IMR-90 (cell line): ENCODE measurements around the gene LGALSL. TPM values are rescaled to one million over a fixed set of nuclear protein-coding genes. Genes with fewer than 3 reads are reported as not detected.

Source experiments
- ATAC-seq: fragments of 200-7000 bp; cut with Tn5 transposase; 2 replicates; pipeline ENCODE4 v1.9.1; 2020; ENCODE audit warnings: low read depth, mild to moderate bottlenecking, moderate library complexity
- BruUV-seq: library from RNA; stranded (reverse); fragments of 400-500 nt; replicated peaks from 2 replicates; lab custom pipeline; 2021; lab: Mats Ljungman, UMichigan
- CTCF ChIA-PET: fragments of 300-600 bp; formaldehyde crosslinking; extraction: SDS; loops from one replicate; lab custom pipeline; 2021; ENCODE audit warnings: antibody characterized with exemption; lab: Yijun Ruan, JAX
- POLR2A ChIA-PET: fragments of 300-600 bp; sonication (Branson Sonifier 250); formaldehyde crosslinking; loops from one replicate; lab custom pipeline; 2022; ENCODE audit warnings: antibody characterized with exemption; ENCODE audit not compliant: unreplicated experiment; lab: Charles Lee
- DNase-seq: peaks from one replicate; pipeline ENCODE4 v3.0.0; 2013
- H2AFZ ChIP-seq: replicated peaks from 2 replicates; pipeline ENCODE3; 2013; ENCODE audit warnings: low read length, mild to moderate bottlenecking; ENCODE audit not compliant: poor library complexity
- H2AK5ac ChIP-seq: 2 replicates; pipeline ENCODE4 v1.6.1; 2013; ENCODE audit warnings: low read depth, low read length, inconsistent platforms
- H2AK9ac ChIP-seq: replicated peaks from 2 replicates; pipeline ENCODE3; 2013; ENCODE audit warnings: mild to moderate bottlenecking, low read depth, low read length, moderate library complexity; ENCODE audit not compliant: poor library complexity
- H2BK120ac ChIP-seq: 2 replicates; pipeline ENCODE4 v1.6.1; 2013; ENCODE audit warnings: low read depth, low read length, inconsistent platforms
- H2BK15ac ChIP-seq: 3 replicates; pipeline ENCODE4 v1.6.1; 2013; ENCODE audit warnings: low read depth, low read length, inconsistent platforms
- H2BK20ac ChIP-seq: 2 replicates; pipeline ENCODE4 v1.6.1; 2013; ENCODE audit warnings: low read depth, mild to moderate bottlenecking, inconsistent platforms, low read length, moderate library complexity
- H2BK5ac ChIP-seq: 2 replicates; pipeline ENCODE4 v1.6.1; 2013; ENCODE audit warnings: mild to moderate bottlenecking, low read depth, low read length, inconsistent platforms; ENCODE audit not compliant: poor library complexity, severe bottlenecking
- H3K14ac ChIP-seq: replicated peaks from 2 replicates; pipeline ENCODE4 v1.6.1; 2013; ENCODE audit warnings: low read depth, low read length, inconsistent platforms
- H3K18ac ChIP-seq: 2 replicates; pipeline ENCODE4 v1.6.1; 2013; ENCODE audit warnings: low read depth, low read length, control low read depth
- H3K23ac ChIP-seq: 2 replicates; pipeline ENCODE4 v1.6.1; 2013; ENCODE audit warnings: low read depth, low read length, inconsistent platforms
- H3K27ac ChIP-seq: 2 replicates; pipeline ENCODE4 v1.5.1; 2013; ENCODE audit warnings: mild to moderate bottlenecking, control low read depth, low read length; ENCODE audit not compliant: insufficient read depth
- H3K27me3 ChIP-seq: 2 replicates; pipeline ENCODE4 v1.6.1; 2013; ENCODE audit warnings: low read length; ENCODE audit not compliant: control insufficient read depth, insufficient read depth
- H3K36me3 ChIP-seq: 2 replicates; pipeline ENCODE4 v1.6.1; 2013; ENCODE audit warnings: low read length, mixed read lengths; ENCODE audit not compliant: control insufficient read depth, insufficient read depth
- H3K4ac ChIP-seq: 2 replicates; pipeline ENCODE4 v1.6.1; 2013; ENCODE audit warnings: low read depth, low read length, inconsistent platforms
- H3K4me1 ChIP-seq: 2 replicates; pipeline ENCODE4 v1.6.1; 2013; ENCODE audit warnings: low read length, mixed read lengths; ENCODE audit not compliant: control insufficient read depth, insufficient read depth
- H3K4me2 ChIP-seq: 2 replicates; pipeline ENCODE4 v1.6.1; 2013; ENCODE audit warnings: low read depth, mild to moderate bottlenecking, control low read depth, low read length, moderate library complexity
- H3K4me3 ChIP-seq: 2 replicates; pipeline ENCODE4 v1.5.1; 2013; ENCODE audit warnings: low read depth, mild to moderate bottlenecking, control low read depth, low read length, moderate library complexity; ENCODE audit not compliant: insufficient read depth
- H3K56ac ChIP-seq: 2 replicates; pipeline ENCODE4 v1.6.1; 2013; ENCODE audit warnings: low read length, inconsistent platforms; ENCODE audit not compliant: insufficient read depth; ENCODE audit errors: extremely low read depth
- H3K79me1 ChIP-seq, 2 experiments: 2 replicates each; pipeline ENCODE4 v1.6.1; 2013; ENCODE audit warnings: low read length in 2 of 2, inconsistent platforms in 1 of 2, low read depth in 1 of 2
- H3K9ac ChIP-seq: 2 replicates; pipeline ENCODE4 v1.6.1; 2013; ENCODE audit warnings: low read depth, low read length, control low read depth
- H3K9me1 ChIP-seq: 2 replicates; pipeline ENCODE4 v1.6.1; 2013; ENCODE audit warnings: low read length, inconsistent platforms; ENCODE audit not compliant: insufficient read depth
- H3K9me3 ChIP-seq: 2 replicates; pipeline ENCODE4 v1.6.1; 2013; ENCODE audit warnings: low read length; ENCODE audit not compliant: control insufficient read depth, insufficient read depth
- H4K20me1 ChIP-seq: 2 replicates; pipeline ENCODE4 v1.6.1; 2013; ENCODE audit warnings: low read length, inconsistent platforms; ENCODE audit not compliant: insufficient read depth
- H4K5ac ChIP-seq: 2 replicates; pipeline ENCODE4 v1.6.1; 2013; ENCODE audit warnings: mild to moderate bottlenecking, low read depth, low read length, control low read depth
- H4K8ac ChIP-seq, 2 experiments: 2 replicates each; pipeline ENCODE4 v1.6.1; 2013; ENCODE audit warnings: low read depth in 2 of 2, low read length in 2 of 2, control low read depth in 1 of 2, inconsistent platforms in 1 of 2
- H4K91ac ChIP-seq: 2 replicates; pipeline ENCODE4 v1.6.1; 2013; ENCODE audit warnings: low read depth, low read length, inconsistent platforms; ENCODE audit not compliant: insufficient read depth
- CHD1 ChIP-seq: IDR thresholded peaks from 2 replicates; pipeline ENCODE4 v1.6.1; 2012; ENCODE audit warnings: low read depth, low read length, improper control_type of control experiment
- FOS ChIP-seq: fragments of 150-350 bp; IDR thresholded peaks from 2 replicates; pipeline ENCODE4 v1.6.1; 2016; ENCODE audit warnings: low read depth, low read length
- POLR2A ChIP-seq: IDR thresholded peaks from 2 replicates; pipeline ENCODE4 v1.6.1; 2012; ENCODE audit warnings: mild to moderate bottlenecking, low read depth, low read length
- RAD21 ChIP-seq: IDR thresholded peaks from 2 replicates; pipeline ENCODE4 v1.6.1; 2012; ENCODE audit warnings: low read length, improper control_type of control experiment
- RCOR1 ChIP-seq: IDR thresholded peaks from 2 replicates; pipeline ENCODE4 v1.6.1; 2012; ENCODE audit warnings: mild to moderate bottlenecking, low read length, improper control_type of control experiment; ENCODE audit not compliant: insufficient replicate concordance
- SMC3 ChIP-seq: fragments of 150-350 bp; IDR thresholded peaks from 2 replicates; pipeline ENCODE4 v1.6.1; 2016; ENCODE audit warnings: low read depth, mild to moderate bottlenecking, antibody characterized with exemption, low read length, moderate library complexity
- WGBS, 2 experiments: methylation state at CpG; one replicate each; pipeline versions ENCODE4 v1.1.5 to v1.1.7; 2013; ENCODE audit warnings: missing lambda C conversion rate in 2 of 2; ENCODE audit not compliant: insufficient read length in 1 of 2; ENCODE audit errors: extremely low coverage in 2 of 2; 5-methylcytosine and 5-hydroxymethylcytosine counted together
- dilution Hi-C: fragments of 300-500 bp; cut with HindIII; formaldehyde crosslinking; loops from one replicate; pipeline ENCODE4 v1.14.3; 2018; ENCODE audit warnings: low sequenced_read_pairs; ENCODE audit not compliant: unreplicated experiment
- in situ Hi-C: fragments of 300-500 bp; cut with MboI; formaldehyde crosslinking; loops from 3 replicates; pipeline ENCODE4 v1.14.3; 2019; ENCODE audit warnings: low sequenced_read_pairs, inconsistent platforms, mixed read lengths
- intact Hi-C: fragments of 100-400 bp; cut with micrococcal nuclease; formaldehyde crosslinking; loops from 2 replicates; pipeline ENCODE4 v1.10.0; 2022
- polyA plus RNA-seq, 3 experiments: library from polyadenylated mRNA; depleted of rRNA; stranded (reverse); fragments of >200 nt; gene quantifications; 2 replicates each; pipeline ENCODE4 v1.2.3, GENCODE V29; 2012; ENCODE audit warnings: low replicate concordance in 1 of 3
- total RNA-seq: library from RNA; depleted of rRNA; stranded (reverse); fragments of >200 nt; gene quantifications from 2 replicates; pipeline ENCODE4 v1.2.3, GENCODE V29; 2012
- TF ChIP-seq, protein P1 (sequence below): conservative IDR thresholded peaks from 2 replicates; pipeline ENCODE4 v1.5.1; 2012; ENCODE audit warnings: mild to moderate bottlenecking, low read depth, low read length, improper control_type of control experiment

The LGALSL gene
- total and polyA plus RNA-seq, 2 of the 4 experiments (the other 2 are of a cell fraction): 0.86 to 2.9 TPM

DNA sequence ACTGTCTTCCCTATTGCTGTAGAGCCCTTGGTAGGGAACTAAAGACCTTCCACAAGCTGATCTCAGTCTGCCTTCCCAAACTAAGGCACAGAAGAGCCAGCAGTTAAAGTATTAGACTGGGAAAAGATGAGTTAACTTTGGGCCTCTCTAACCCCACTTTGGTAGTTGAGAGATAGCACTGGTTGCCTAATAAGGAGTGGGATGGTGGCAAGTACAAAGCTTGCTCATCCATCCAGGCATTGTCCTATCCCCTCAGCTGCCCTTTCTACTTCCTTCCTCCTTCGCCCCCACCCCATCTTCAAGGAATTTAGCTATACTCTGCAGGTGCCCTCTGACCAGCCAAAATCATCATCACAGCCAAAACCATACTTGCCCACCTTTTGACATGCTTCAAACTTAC, 48.0 kb downstream of the LGALSL start:
- Histone ChIP-seq H3K4ac (no peak overlapping the region), H3K27me3 (peaks cover 58% of the 10 kb centered on the region), H3K79me1 (no peaks in the 10 kb centered on the region), H3K4me3 (no peak overlapping the region), H3K4me1 (no peaks in the 10 kb centered on the region), H3K9ac (no peak overlapping the region), H4K5ac (no peak overlapping the region), H4K8ac (no peak overlapping the region), H3K56ac (no peak overlapping the region), H4K91ac (no peak overlapping the region), H2AK9ac (no peak overlapping the region), H4K20me1 (no peaks in the 10 kb centered on the region), H3K27ac (no peak overlapping the region), H3K14ac (no peak overlapping the region), H2BK5ac (no peak overlapping the region), H2BK120ac (no peak overlapping the region), H3K9me1 (no peaks in the 10 kb centered on the region), H3K18ac (no peak overlapping the region), H3K23ac (no peak overlapping the region), H3K9me3 (no peaks in the 10 kb centered on the region), H2AK5ac (no peak overlapping the region), H2BK20ac (no peak overlapping the region), H2BK15ac (no peak overlapping the region), H3K4me2 (no peak overlapping the region), H2AFZ (no peak overlapping the region), H3K36me3 (no peaks in the 10 kb centered on the region)
- no peak for ATAC-seq
- TF ChIP-seq, protein P1, sequence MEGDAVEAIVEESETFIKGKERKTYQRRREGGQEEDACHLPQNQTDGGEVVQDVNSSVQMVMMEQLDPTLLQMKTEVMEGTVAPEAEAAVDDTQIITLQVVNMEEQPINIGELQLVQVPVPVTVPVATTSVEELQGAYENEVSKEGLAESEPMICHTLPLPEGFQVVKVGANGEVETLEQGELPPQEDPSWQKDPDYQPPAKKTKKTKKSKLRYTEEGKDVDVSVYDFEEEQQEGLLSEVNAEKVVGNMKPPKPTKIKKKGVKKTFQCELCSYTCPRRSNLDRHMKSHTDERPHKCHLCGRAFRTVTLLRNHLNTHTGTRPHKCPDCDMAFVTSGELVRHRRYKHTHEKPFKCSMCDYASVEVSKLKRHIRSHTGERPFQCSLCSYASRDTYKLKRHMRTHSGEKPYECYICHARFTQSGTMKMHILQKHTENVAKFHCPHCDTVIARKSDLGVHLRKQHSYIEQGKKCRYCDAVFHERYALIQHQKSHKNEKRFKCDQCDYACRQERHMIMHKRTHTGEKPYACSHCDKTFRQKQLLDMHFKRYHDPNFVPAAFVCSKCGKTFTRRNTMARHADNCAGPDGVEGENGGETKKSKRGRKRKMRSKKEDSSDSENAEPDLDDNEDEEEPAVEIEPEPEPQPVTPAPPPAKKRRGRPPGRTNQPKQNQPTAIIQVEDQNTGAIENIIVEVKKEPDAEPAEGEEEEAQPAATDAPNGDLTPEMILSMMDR: no peak
- no peak for TF ChIP-seq RAD21
- no peak for TF ChIP-seq FOS
- TF ChIP-seq SMC3: no peak
- TF ChIP-seq CHD1: no peak
- TF ChIP-seq RCOR1: no peak
- TF ChIP-seq POLR2A: no peak
- in situ Hi-C loops (no loop called here), intact Hi-C loops (no loop called here), dilution Hi-C loops (no loop called here)
- POLR2A ChIA-PET: no interaction called here
- DNase-seq: no peak
- WGBS, 2 experiments: 17% methylated on average over 1 of the region's 1 CpG; no CpG with 5 or more reads in 1 of the 2 experiments
- CTCF ChIA-PET: interaction anchor here (1.2 kb wide), 1 partner anchor 171 kb away, joined by 4 read pairs; no protein-coding TSS in a partner anchor
- no TSS peak for BruUV-seq
